ENCODE results near the gene COX6B2.

The COX6B2 gene

GRCh38 chr19:55308281-55308680 is 46.2 kb downstream of the COX6B2 start:
- no peak for TF ChIP-seq YY1 (IDR thresholded peaks at IDR 0.05; ENCODE audit: insufficient read depth, insufficient read length)
- no peak for TF ChIP-seq ZNF274 (IDR thresholded peaks at IDR 0.05; ENCODE audit: low read depth, low read length)
- TF ChIP-seq SUZ12 (IDR thresholded peaks at IDR 0.05; ENCODE audit: extremely low read depth, insufficient read depth, insufficient read length): no peak
- H3K4me3 ChIP-seq (ENCODE audit: insufficient read length, low read depth): no peak overlapping the region
- DNase-seq (ENCODE audit: low read depth, low spot score): no peak
- H3K9ac ChIP-seq (ENCODE audit: insufficient read length, low read depth): no peak overlapping the region
- no peaks in the 10 kb centered on the region for H3K9me3 ChIP-seq (ENCODE audit: insufficient read depth, low read length)
- H3K27me3 ChIP-seq (ENCODE audit: insufficient read depth, insufficient read length): no peaks in the 10 kb centered on the region
- H3K36me3 ChIP-seq (ENCODE audit: insufficient read depth, insufficient read length, low read length): peaks cover 61% of the 10 kb centered on the region
- peaks cover 3% of the 10 kb centered on the region for H3K4me1 ChIP-seq (ENCODE audit: insufficient read depth, insufficient read length)

GRCh38 chr19:55306712-55307111 is 47.8 kb downstream of the COX6B2 start:
- H3K27me3 ChIP-seq (ENCODE audit: insufficient read depth, insufficient read length): no peaks in the 10 kb centered on the region
- peaks cover 65% of the 10 kb centered on the region for H3K36me3 ChIP-seq (ENCODE audit: insufficient read depth, insufficient read length, low read length)
- H3K9ac ChIP-seq (ENCODE audit: insufficient read length, low read depth): no peak overlapping the region
- TF ChIP-seq YY1 (IDR thresholded peaks at IDR 0.05; ENCODE audit: insufficient read depth, insufficient read length) (no peak), SUZ12 (IDR thresholded peaks at IDR 0.05; ENCODE audit: extremely low read depth, insufficient read depth, insufficient read length) (no peak), ZNF274 (IDR thresholded peaks at IDR 0.05; ENCODE audit: low read depth, low read length) (no peak)
- no peaks in the 10 kb centered on the region for H3K4me1 ChIP-seq (ENCODE audit: insufficient read depth, insufficient read length)
- no peak overlapping the region for H3K4me3 ChIP-seq (ENCODE audit: insufficient read length, low read depth)
- H3K9me3 ChIP-seq (ENCODE audit: insufficient read depth, low read length): no peaks in the 10 kb centered on the region
- DNase-seq (ENCODE audit: low read depth, low spot score): no peak

- Histone ChIP-seq H3K27me3 (ENCODE audit: insufficient read depth, insufficient read length) (no peaks in the 10 kb centered on the region), H3K36me3 (ENCODE audit: insufficient read depth, insufficient read length, low read length) (peaks cover 67% of the 10 kb centered on the region), H3K9ac (ENCODE audit: insufficient read length, low read depth) (no peak overlapping the region), H3K4me1 (ENCODE audit: insufficient read depth, insufficient read length) (peaks cover 6% of the 10 kb centered on the region), H3K9me3 (ENCODE audit: insufficient read depth, low read length) (no peaks in the 10 kb centered on the region), H3K4me3 (ENCODE audit: insufficient read length, low read depth) (no peak overlapping the region)
- DNase-seq (ENCODE audit: low read depth, low spot score): no peak
- TF ChIP-seq ZNF274 (IDR thresholded peaks at IDR 0.05; ENCODE audit: low read depth, low read length): no peak
- no peak for TF ChIP-seq SUZ12 (IDR thresholded peaks at IDR 0.05; ENCODE audit: extremely low read depth, insufficient read depth, insufficient read length)
- TF ChIP-seq YY1 (IDR thresholded peaks at IDR 0.05; ENCODE audit: insufficient read depth, insufficient read length): no peak
Measured at GRCh38 chr19:55305983-55306562, 48.4 kb downstream of the COX6B2 start.

- no peak overlapping the region for H3K4me3 ChIP-seq (ENCODE audit: insufficient read length, low read depth)
- no peaks in the 10 kb centered on the region for H3K27me3 ChIP-seq (ENCODE audit: insufficient read depth, insufficient read length)
- H3K4me1 ChIP-seq (ENCODE audit: insufficient read depth, insufficient read length): peaks cover 8% of the 10 kb centered on the region
- H3K9me3 ChIP-seq (ENCODE audit: insufficient read depth, low read length): no peaks in the 10 kb centered on the region
- DNase-seq (ENCODE audit: low read depth, low spot score): no peak
- no peak overlapping the region for H3K9ac ChIP-seq (ENCODE audit: insufficient read length, low read depth)
- no peak for TF ChIP-seq ZNF274 (IDR thresholded peaks at IDR 0.05; ENCODE audit: low read depth, low read length)
- no peak for TF ChIP-seq SUZ12 (IDR thresholded peaks at IDR 0.05; ENCODE audit: extremely low read depth, insufficient read depth, insufficient read length)
- no peak for TF ChIP-seq YY1 (IDR thresholded peaks at IDR 0.05; ENCODE audit: insufficient read depth, insufficient read length)
- peaks cover 67% of the 10 kb centered on the region for H3K36me3 ChIP-seq (ENCODE audit: insufficient read depth, insufficient read length, low read length)
Measured at GRCh38 chr19:55305491-55305890, 49.0 kb downstream of the COX6B2 start.

- Histone ChIP-seq H3K27me3 (ENCODE audit: insufficient read depth, insufficient read length) (no peaks in the 10 kb centered on the region), H3K4me3 (ENCODE audit: insufficient read length, low read depth) (no peak overlapping the region), H3K9ac (ENCODE audit: insufficient read length, low read depth) (no peak overlapping the region), H3K9me3 (ENCODE audit: insufficient read depth, low read length) (no peaks in the 10 kb centered on the region), H3K4me1 (ENCODE audit: insufficient read depth, insufficient read length) (peaks cover 8% of the 10 kb centered on the region), H3K36me3 (ENCODE audit: insufficient read depth, insufficient read length, low read length) (peaks cover 63% of the 10 kb centered on the region)
- TF ChIP-seq SUZ12 (IDR thresholded peaks at IDR 0.05; ENCODE audit: extremely low read depth, insufficient read depth, insufficient read length): no peak
- TF ChIP-seq ZNF274 (IDR thresholded peaks at IDR 0.05; ENCODE audit: low read depth, low read length): no peak
- no peak for TF ChIP-seq YY1 (IDR thresholded peaks at IDR 0.05; ENCODE audit: insufficient read depth, insufficient read length)
- DNase-seq (ENCODE audit: low read depth, low spot score): no peak
Measured at GRCh38 chr19:55304980-55305379, 49.5 kb downstream of the COX6B2 start.

- Histone ChIP-seq H3K36me3 (ENCODE audit: insufficient read depth, insufficient read length, low read length) (peaks cover 62% of the 10 kb centered on the region), H3K9ac (ENCODE audit: insufficient read length, low read depth) (no peak overlapping the region), H3K4me1 (ENCODE audit: insufficient read depth, insufficient read length) (peaks cover 8% of the 10 kb centered on the region), H3K27me3 (ENCODE audit: insufficient read depth, insufficient read length) (no peaks in the 10 kb centered on the region), H3K9me3 (ENCODE audit: insufficient read depth, low read length) (no peaks in the 10 kb centered on the region), H3K4me3 (ENCODE audit: insufficient read length, low read depth) (no peak overlapping the region)
- no peak for TF ChIP-seq YY1 (IDR thresholded peaks at IDR 0.05; ENCODE audit: insufficient read depth, insufficient read length)
- no peak for TF ChIP-seq SUZ12 (IDR thresholded peaks at IDR 0.05; ENCODE audit: extremely low read depth, insufficient read depth, insufficient read length)
- no peak for TF ChIP-seq ZNF274 (IDR thresholded peaks at IDR 0.05; ENCODE audit: low read depth, low read length)
- DNase-seq (ENCODE audit: low read depth, low spot score): peak; percentile 36
Measured at GRCh38 chr19:55304279-55304978, 50.1 kb downstream of the COX6B2 start.

- no peaks in the 10 kb centered on the region for H3K27me3 ChIP-seq (ENCODE audit: insufficient read depth, insufficient read length)
- TF ChIP-seq SUZ12 (IDR thresholded peaks at IDR 0.05; ENCODE audit: extremely low read depth, insufficient read depth, insufficient read length) (no peak), ZNF274 (IDR thresholded peaks at IDR 0.05; ENCODE audit: low read depth, low read length) (no peak), YY1 (IDR thresholded peaks at IDR 0.05; ENCODE audit: insufficient read depth, insufficient read length) (no peak)
- H3K9me3 ChIP-seq (ENCODE audit: insufficient read depth, low read length): no peaks in the 10 kb centered on the region
- H3K36me3 ChIP-seq (ENCODE audit: insufficient read depth, insufficient read length, low read length): peaks cover 58% of the 10 kb centered on the region
- peaks cover 8% of the 10 kb centered on the region for H3K4me1 ChIP-seq (ENCODE audit: insufficient read depth, insufficient read length)
- no peak for DNase-seq (ENCODE audit: low read depth, low spot score)
- H3K4me3 ChIP-seq (ENCODE audit: insufficient read length, low read depth): no peak overlapping the region
- no peak overlapping the region for H3K9ac ChIP-seq (ENCODE audit: insufficient read length, low read depth)
Measured at GRCh38 chr19:55303477-55303876, 51.0 kb downstream of the COX6B2 start.

All from NT2/D1 (cell line).